ENCODE measurements around the gene LRMDA.

DNA sequence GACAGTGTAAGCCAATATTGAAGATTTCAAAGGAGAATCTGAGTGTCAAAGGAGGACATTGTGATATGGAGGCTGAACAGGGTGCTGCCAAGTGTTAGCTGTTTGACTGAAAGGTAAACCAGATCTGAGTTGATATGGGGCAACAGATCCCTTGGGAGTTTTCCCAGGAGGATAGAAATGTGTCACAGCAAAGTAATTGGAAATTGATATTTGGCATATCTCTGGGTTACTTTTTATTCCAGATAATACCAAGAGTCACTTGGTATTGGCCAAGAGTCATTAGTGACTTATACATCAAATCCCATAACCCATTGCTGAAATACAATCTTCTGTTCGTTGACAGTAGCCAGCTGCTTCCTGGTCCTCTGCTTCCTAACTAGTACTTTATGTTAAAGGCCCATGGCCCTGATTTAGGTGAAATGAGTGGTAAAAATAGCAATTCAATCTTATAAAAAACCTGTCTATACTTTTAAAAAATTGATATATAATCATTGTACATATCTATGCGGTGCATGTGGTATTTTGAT lies 922.9 kb downstream of the LRMDA start:
- no peak for TF ChIP-seq EP300 (IDR thresholded peaks at IDR 0.05)
- TF ChIP-seq, protein P1, sequence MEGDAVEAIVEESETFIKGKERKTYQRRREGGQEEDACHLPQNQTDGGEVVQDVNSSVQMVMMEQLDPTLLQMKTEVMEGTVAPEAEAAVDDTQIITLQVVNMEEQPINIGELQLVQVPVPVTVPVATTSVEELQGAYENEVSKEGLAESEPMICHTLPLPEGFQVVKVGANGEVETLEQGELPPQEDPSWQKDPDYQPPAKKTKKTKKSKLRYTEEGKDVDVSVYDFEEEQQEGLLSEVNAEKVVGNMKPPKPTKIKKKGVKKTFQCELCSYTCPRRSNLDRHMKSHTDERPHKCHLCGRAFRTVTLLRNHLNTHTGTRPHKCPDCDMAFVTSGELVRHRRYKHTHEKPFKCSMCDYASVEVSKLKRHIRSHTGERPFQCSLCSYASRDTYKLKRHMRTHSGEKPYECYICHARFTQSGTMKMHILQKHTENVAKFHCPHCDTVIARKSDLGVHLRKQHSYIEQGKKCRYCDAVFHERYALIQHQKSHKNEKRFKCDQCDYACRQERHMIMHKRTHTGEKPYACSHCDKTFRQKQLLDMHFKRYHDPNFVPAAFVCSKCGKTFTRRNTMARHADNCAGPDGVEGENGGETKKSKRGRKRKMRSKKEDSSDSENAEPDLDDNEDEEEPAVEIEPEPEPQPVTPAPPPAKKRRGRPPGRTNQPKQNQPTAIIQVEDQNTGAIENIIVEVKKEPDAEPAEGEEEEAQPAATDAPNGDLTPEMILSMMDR (IDR thresholded peaks at IDR 0.05) = no peak

All from sigmoid colon (tissue), 4 donors.